Mammary epithelial cell (primary cell): ENCODE data around the gene ATP5F1D.

Source experiments
- EZH2 ChIP-seq: IDR thresholded peaks from 2 replicates; pipeline ENCODE4 v1.6.1; 2012; ENCODE audit warnings: low read length, inconsistent platforms, borderline replicate concordance
- TF ChIP-seq, protein P1 (sequence below), 2 donors: IDR thresholded peaks in 1 of 2; conservative IDR thresholded peaks in 1 of 2; 2 replicates each; pipeline ENCODE4 v1.5.1; 2011 to 2012; ENCODE audit warnings: inconsistent platforms in 2 of 2, low read length in 2 of 2, mild to moderate bottlenecking in 2 of 2, control low read depth in 1 of 2, low read depth in 1 of 2; ENCODE audit not compliant: insufficient read depth in 1 of 2; ENCODE audit errors: extremely low read depth in 1 of 2

DNA sequence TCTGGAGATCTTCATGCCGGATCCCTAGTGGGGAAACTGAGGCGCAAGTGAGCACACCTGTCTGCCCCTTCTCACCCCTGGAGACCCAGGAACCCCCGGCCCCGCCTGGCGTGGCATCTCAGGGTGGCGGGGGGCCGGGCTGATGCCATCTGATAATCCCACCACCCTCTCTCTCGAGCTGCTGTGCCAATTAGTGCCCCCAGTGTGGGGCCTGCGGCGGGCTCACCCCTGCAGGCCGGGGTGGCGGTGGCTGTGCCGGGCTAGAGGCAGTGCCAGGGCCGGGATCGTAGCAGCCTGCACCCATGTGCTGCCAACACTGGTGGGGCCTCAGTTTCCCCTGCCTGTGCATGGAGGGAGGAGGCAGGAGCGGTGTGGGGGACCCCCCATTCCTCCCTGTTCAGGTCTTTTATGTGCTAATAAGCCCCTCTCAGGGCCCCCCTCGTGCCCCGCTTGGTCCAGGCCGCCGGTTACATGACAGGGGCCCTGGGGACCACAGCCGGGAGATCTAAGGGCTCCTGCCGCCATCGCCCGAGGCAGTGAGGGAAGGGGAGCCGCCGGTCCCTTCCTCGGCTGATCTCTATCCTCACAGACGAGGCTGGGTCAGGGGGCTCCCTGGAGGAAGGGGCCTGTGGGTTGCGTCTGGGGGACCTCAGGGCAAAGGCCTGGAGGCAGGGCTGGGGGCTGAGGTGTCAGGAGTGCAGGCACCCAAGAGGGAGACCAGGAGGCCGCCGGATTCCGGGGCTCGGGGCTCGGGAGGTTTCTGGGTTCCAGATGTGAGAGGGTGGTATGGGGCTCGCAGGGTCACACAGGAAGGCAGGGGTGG, 52.4 kb downstream of the ATP5F1D start:
- TF ChIP-seq, protein P1, sequence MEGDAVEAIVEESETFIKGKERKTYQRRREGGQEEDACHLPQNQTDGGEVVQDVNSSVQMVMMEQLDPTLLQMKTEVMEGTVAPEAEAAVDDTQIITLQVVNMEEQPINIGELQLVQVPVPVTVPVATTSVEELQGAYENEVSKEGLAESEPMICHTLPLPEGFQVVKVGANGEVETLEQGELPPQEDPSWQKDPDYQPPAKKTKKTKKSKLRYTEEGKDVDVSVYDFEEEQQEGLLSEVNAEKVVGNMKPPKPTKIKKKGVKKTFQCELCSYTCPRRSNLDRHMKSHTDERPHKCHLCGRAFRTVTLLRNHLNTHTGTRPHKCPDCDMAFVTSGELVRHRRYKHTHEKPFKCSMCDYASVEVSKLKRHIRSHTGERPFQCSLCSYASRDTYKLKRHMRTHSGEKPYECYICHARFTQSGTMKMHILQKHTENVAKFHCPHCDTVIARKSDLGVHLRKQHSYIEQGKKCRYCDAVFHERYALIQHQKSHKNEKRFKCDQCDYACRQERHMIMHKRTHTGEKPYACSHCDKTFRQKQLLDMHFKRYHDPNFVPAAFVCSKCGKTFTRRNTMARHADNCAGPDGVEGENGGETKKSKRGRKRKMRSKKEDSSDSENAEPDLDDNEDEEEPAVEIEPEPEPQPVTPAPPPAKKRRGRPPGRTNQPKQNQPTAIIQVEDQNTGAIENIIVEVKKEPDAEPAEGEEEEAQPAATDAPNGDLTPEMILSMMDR (conservative IDR thresholded peaks at IDR 0.05 in 1 of 2, IDR thresholded peaks at IDR 0.05 in 1 of 2; ENCODE audit: extremely low read depth in 1 of 2, insufficient read depth in 1 of 2, low read depth in 1 of 2, low read length in 2 of 2) = no peak
- no peak for TF ChIP-seq EZH2
